ENCODE measurements around the gene CDK5. TPM values are rescaled to one million over a fixed set of nuclear protein-coding genes. Genes with fewer than 3 reads are reported as not detected.

CDK5 gene
- polyA plus RNA-seq, 2 of the 4 experiments (the other 2 are of a cell fraction): 29.6 to 51.0 TPM

GRCh38 chr7:151069841-151070573 lies 12.3 kb upstream of the CDK5 start:
- peaks cover 2% of the 10 kb centered on the region; the same call in 1 of the 3 replicates for H3K4me1 ChIP-seq
- no peak overlapping the region for H3K4me3 ChIP-seq
- ATAC-seq (no peak), FAIRE-seq (no peak), DNase-seq (ENCODE audit: low read depth in 1 of 2, low spot score in 1 of 2) (no peak)
- H3K9me3 ChIP-seq: no peaks in the 10 kb centered on the region
- TF ChIP-seq HOXB13 (CRISPR knock-in tag; IDR thresholded peaks at IDR 0.05; ENCODE audit: low read depth): no peak
- TF ChIP-seq ZNF302 (CRISPR knock-in tag; IDR thresholded peaks at IDR 0.05): no peak
- TF ChIP-seq EP300 (IDR thresholded peaks at IDR 0.05): no peak
- TF ChIP-seq TP53 (CRISPR knock-in tag; IDR thresholded peaks at IDR 0.05): no peak
- TF ChIP-seq POLR2A (IDR thresholded peaks at IDR 0.05; ENCODE audit: low read length): no peak
- no peak for TF ChIP-seq FOSB (CRISPR knock-in tag; IDR thresholded peaks at IDR 0.05)
- no peak for TF ChIP-seq JUNB (IDR thresholded peaks at IDR 0.05)
- no peak for TF ChIP-seq HOXB5 (CRISPR knock-in tag; IDR thresholded peaks at IDR 0.05)
- no peak for TF ChIP-seq EHF (CRISPR knock-in tag; IDR thresholded peaks at IDR 0.05)
- no peak for TF ChIP-seq FOSL2 (IDR thresholded peaks at IDR 0.05)
- no peak for TF ChIP-seq FOSL2 (CRISPR knock-in tag; IDR thresholded peaks at IDR 0.05)
- TF ChIP-seq ZFP36 (IDR thresholded peaks at IDR 0.05; ENCODE audit: borderline replicate concordance, partially characterized antibody): no peak
- no peak for TF ChIP-seq RNF2 (IDR thresholded peaks at IDR 0.05; ENCODE audit: borderline replicate concordance, low read depth)
- H3K27ac ChIP-seq: no peak overlapping the region
- CTCF ChIA-PET: interaction anchor here (0.9 to 8.6 kb wide), 5 partner anchors 7 to 21 kb away, joined by 3 to 64 read pairs (median 5); partner anchors contain the start of genes FASTK and TMUB1
- 94% methylated on average over 16 of the region's 17 CpGs for WGBS (ENCODE audit: missing lambda C conversion rate)
- POLR2A ChIA-PET: interaction anchor here (1.3 kb wide), 1 partner anchor 8 kb away, joined by 6 read pairs; no protein-coding TSS in a partner anchor
- H3K4me2 ChIP-seq: no peak overlapping the region

DNA sequence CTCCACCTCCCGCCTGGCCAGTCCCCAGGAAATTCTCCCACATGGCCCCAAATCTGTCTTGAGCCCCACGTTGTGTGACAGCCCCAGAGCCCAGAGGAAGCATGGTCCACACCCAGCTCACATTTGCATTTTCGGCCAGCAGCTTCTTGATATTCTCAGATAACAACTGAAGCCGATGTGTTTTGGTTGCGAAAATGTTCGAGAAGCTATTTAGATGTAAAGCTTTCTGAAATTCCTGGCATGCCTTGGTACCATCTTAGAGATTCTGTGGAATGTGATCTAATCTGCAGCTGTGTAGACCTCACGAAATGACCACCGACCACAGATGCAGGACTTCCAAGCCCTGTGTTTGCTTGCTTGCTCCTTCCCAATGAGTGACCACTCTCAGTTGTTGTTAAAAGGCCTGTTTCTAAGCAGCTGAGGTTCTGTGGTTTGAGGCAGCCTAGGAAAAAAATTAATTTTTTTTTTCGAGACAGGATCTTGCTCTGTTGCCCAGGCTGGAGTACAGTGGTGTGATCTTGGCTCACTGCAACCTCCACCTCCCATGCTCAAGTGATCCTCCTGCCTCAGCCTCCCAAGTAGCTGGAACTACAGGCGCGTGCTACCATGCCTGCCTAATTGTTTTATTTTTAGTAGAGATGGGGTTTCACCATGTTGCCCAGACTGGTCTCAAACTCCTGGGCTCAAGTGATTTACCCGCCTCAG lies 10.5 kb upstream of the CDK5 start:
- ChIA-PET CTCF (interaction anchor here (0.7 to 4.6 kb wide), 9 partner anchors 9 to 100 kb away, joined by 3 to 21 read pairs (median 3); partner anchors contain the start of genes AGAP3, FASTK, GBX1 and TMUB1), POLR2A (interaction anchor here (1.1 kb wide), 2 partner anchors 13 to 17 kb away, joined by 3 read pairs; partner anchors contain the start of gene FASTK)
- Histone ChIP-seq H3K9me3 (no peaks in the 10 kb centered on the region), H3K27ac (no peak overlapping the region), H3K4me1 (peaks cover 20% of the 10 kb centered on the region), H3K4me2 (no peak overlapping the region), H3K4me3 (no peak overlapping the region)
- WGBS (ENCODE audit: missing lambda C conversion rate): 92% methylated on average over 12 of the region's 12 CpGs
- ATAC-seq: no peak
- DNase-seq (ENCODE audit: low read depth in 1 of 2, low spot score in 1 of 2): no peak
- no peak for FAIRE-seq
- TF ChIP-seq POLR2A (IDR thresholded peaks at IDR 0.05; ENCODE audit: low read length): no peak
- no peak for TF ChIP-seq EHF (CRISPR knock-in tag; IDR thresholded peaks at IDR 0.05)
- TF ChIP-seq SMC3 (IDR thresholded peaks at IDR 0.05): no peak
- TF ChIP-seq, protein P1, sequence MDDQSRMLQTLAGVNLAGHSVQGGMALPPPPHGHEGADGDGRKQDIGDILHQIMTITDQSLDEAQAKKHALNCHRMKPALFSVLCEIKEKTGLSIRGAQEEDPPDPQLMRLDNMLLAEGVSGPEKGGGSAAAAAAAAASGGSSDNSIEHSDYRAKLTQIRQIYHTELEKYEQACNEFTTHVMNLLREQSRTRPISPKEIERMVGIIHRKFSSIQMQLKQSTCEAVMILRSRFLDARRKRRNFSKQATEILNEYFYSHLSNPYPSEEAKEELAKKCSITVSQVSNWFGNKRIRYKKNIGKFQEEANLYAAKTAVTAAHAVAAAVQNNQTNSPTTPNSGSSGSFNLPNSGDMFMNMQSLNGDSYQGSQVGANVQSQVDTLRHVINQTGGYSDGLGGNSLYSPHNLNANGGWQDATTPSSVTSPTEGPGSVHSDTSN (IDR thresholded peaks at IDR 0.05): no peak
- TF ChIP-seq, protein P2, sequence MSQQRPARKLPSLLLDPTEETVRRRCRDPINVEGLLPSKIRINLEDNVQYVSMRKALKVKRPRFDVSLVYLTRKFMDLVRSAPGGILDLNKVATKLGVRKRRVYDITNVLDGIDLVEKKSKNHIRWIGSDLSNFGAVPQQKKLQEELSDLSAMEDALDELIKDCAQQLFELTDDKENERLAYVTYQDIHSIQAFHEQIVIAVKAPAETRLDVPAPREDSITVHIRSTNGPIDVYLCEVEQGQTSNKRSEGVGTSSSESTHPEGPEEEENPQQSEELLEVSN (IDR thresholded peaks at IDR 0.05; ENCODE audit: borderline replicate concordance, low read depth): no peak

DNA sequence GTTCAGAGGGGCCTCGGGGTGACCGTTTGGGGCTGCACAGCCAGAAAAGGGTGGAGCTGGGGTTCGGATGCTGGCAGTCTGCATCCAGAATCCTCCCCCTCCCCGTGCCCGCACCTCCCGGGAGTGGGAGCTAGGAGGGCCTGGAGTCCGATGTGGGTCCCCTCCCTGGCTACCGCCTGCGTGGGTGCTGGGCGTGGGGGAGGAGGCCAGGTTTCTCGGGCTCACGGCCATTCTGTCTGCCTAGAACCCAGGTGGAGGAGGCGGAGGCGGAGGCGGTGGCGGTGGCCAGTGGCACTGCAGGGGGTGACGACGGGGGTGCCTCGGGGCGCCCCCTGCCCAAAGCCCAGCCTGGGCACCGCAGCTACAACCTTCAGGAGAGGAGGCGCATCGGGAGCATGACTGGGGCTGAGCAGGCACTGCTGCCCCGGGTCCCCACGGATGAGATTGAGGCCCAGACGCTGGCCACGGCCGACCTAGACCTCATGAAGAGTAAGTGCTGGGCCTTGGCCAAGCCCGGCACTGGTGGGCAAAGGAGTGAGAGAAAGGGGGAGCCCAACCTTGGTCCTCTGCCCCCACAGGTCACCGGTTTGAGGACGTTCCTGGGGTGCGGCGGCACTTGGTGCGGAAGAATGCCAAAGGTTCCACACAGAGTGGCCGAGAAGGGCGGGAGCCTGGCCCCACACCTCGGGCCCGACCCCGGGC lies 8.7 kb upstream of the CDK5 start:
- no peak overlapping the region for H3K4me3 ChIP-seq
- DNase-seq (ENCODE audit: low read depth in 1 of 2, low spot score in 1 of 2): no peak
- no peaks in the 10 kb centered on the region for H3K9me3 ChIP-seq
- 90% methylated on average over 34 of the region's 39 CpGs for WGBS (ENCODE audit: missing lambda C conversion rate)
- H3K27ac ChIP-seq: no peak overlapping the region
- TF ChIP-seq CHD2 (IDR thresholded peaks at IDR 0.05; ENCODE audit: low read length, partially characterized antibody) (no peak), KDM1A (IDR thresholded peaks at IDR 0.05; ENCODE audit: low read depth) (no peak)
- no peak for ATAC-seq
- no peak overlapping the region for H3K4me2 ChIP-seq
- CTCF ChIA-PET: interaction anchor here (1.0 to 4.6 kb wide), 6 partner anchors 9 to 56 kb away, joined by 3 to 21 read pairs (median 4); partner anchors contain the start of genes FASTK and TMUB1
- FAIRE-seq: no peak
- POLR2A ChIA-PET: interaction anchor here (1.1 kb wide), 1 partner anchor 14 kb away, joined by 4 read pairs; the partner anchor contains the start of gene FASTK
- H3K4me1 ChIP-seq: peaks cover 27% of the 10 kb centered on the region

Data from A549 (cell line).